Measurements from ENCODE around the gene BMPR1A. TPM values are rescaled to one million over a fixed set of nuclear protein-coding genes. Genes with fewer than 3 reads are reported as not detected.

Gene BMPR1A
- total and polyA plus RNA-seq, 9 of the 15 experiments (the other 6 are each of a cell fraction or from before 2014, with no cell fraction given): 1.6 to 17.5 (median 9.1) TPM

DNA sequence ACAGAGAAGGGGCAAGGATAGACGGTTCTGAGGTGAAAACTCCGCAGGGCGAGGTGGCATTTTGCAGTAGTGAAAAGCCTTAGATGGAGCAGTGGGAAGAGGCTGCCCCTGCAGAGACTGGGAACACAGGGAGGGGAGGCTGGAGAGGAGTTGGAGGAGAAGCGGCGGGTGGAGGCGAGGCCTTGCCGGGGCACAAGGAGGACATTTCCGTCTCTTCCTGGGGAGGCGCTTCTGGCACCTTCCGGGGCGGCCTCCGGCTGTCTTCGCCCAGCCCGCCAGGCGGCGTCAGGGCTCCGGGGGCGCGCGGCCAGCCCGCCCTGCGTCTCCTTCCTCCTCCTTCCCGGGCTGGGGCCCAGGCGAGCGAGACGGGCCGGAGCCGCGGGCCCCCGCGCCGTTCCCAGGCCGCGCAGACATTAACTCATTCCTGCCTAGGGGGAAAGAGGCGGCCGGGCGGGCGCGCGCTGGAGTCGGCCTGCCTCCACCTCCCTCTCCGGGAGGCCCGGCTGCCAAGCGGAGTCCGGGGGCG is 45.4 kb upstream of the BMPR1A start (continued):
- TF ChIP-seq, protein P1, sequence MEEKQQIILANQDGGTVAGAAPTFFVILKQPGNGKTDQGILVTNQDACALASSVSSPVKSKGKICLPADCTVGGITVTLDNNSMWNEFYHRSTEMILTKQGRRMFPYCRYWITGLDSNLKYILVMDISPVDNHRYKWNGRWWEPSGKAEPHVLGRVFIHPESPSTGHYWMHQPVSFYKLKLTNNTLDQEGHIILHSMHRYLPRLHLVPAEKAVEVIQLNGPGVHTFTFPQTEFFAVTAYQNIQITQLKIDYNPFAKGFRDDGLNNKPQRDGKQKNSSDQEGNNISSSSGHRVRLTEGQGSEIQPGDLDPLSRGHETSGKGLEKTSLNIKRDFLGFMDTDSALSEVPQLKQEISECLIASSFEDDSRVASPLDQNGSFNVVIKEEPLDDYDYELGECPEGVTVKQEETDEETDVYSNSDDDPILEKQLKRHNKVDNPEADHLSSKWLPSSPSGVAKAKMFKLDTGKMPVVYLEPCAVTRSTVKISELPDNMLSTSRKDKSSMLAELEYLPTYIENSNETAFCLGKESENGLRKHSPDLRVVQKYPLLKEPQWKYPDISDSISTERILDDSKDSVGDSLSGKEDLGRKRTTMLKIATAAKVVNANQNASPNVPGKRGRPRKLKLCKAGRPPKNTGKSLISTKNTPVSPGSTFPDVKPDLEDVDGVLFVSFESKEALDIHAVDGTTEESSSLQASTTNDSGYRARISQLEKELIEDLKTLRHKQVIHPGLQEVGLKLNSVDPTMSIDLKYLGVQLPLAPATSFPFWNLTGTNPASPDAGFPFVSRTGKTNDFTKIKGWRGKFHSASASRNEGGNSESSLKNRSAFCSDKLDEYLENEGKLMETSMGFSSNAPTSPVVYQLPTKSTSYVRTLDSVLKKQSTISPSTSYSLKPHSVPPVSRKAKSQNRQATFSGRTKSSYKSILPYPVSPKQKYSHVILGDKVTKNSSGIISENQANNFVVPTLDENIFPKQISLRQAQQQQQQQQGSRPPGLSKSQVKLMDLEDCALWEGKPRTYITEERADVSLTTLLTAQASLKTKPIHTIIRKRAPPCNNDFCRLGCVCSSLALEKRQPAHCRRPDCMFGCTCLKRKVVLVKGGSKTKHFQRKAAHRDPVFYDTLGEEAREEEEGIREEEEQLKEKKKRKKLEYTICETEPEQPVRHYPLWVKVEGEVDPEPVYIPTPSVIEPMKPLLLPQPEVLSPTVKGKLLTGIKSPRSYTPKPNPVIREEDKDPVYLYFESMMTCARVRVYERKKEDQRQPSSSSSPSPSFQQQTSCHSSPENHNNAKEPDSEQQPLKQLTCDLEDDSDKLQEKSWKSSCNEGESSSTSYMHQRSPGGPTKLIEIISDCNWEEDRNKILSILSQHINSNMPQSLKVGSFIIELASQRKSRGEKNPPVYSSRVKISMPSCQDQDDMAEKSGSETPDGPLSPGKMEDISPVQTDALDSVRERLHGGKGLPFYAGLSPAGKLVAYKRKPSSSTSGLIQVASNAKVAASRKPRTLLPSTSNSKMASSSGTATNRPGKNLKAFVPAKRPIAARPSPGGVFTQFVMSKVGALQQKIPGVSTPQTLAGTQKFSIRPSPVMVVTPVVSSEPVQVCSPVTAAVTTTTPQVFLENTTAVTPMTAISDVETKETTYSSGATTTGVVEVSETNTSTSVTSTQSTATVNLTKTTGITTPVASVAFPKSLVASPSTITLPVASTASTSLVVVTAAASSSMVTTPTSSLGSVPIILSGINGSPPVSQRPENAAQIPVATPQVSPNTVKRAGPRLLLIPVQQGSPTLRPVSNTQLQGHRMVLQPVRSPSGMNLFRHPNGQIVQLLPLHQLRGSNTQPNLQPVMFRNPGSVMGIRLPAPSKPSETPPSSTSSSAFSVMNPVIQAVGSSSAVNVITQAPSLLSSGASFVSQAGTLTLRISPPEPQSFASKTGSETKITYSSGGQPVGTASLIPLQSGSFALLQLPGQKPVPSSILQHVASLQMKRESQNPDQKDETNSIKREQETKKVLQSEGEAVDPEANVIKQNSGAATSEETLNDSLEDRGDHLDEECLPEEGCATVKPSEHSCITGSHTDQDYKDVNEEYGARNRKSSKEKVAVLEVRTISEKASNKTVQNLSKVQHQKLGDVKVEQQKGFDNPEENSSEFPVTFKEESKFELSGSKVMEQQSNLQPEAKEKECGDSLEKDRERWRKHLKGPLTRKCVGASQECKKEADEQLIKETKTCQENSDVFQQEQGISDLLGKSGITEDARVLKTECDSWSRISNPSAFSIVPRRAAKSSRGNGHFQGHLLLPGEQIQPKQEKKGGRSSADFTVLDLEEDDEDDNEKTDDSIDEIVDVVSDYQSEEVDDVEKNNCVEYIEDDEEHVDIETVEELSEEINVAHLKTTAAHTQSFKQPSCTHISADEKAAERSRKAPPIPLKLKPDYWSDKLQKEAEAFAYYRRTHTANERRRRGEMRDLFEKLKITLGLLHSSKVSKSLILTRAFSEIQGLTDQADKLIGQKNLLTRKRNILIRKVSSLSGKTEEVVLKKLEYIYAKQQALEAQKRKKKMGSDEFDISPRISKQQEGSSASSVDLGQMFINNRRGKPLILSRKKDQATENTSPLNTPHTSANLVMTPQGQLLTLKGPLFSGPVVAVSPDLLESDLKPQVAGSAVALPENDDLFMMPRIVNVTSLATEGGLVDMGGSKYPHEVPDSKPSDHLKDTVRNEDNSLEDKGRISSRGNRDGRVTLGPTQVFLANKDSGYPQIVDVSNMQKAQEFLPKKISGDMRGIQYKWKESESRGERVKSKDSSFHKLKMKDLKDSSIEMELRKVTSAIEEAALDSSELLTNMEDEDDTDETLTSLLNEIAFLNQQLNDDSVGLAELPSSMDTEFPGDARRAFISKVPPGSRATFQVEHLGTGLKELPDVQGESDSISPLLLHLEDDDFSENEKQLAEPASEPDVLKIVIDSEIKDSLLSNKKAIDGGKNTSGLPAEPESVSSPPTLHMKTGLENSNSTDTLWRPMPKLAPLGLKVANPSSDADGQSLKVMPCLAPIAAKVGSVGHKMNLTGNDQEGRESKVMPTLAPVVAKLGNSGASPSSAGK (IDR thresholded peaks at IDR 0.05): peak; percentile 40
- TF ChIP-seq RFX7 (CRISPR knock-in tag; IDR thresholded peaks at IDR 0.05): no peak
- no peak for TF ChIP-seq GTF3C2 (IDR thresholded peaks at IDR 0.05; ENCODE audit: borderline replicate concordance, extremely low read depth, insufficient read length)
- TF ChIP-seq ELF1 (tag; IDR thresholded peaks at IDR 0.05): peak; percentile 76
- no peak for TF ChIP-seq SRSF3 (IDR thresholded peaks at IDR 0.05; ENCODE audit: insufficient read depth, low read length)
- peak; percentile 64 for TF ChIP-seq ZNF592 (IDR thresholded peaks at IDR 0.05)
- peak; percentile 26; the same call in 1 of the 2 replicates for TF ChIP-seq SUPT5H (IDR thresholded peaks at IDR 0.05)
- TF ChIP-seq ESRRA (IDR thresholded peaks at IDR 0.05; ENCODE audit: borderline replicate concordance, low read depth): peak; percentile 23; the same call in 1 of the 2 replicates

Data from K562 (cell line).